MCF 10A (cell line): ENCODE results near the gene SIRPB2. TPM values are rescaled to one million over a fixed set of nuclear protein-coding genes. Genes with fewer than 3 reads are reported as not detected.

Experiments used
- BruUV-seq: library from RNA; stranded (reverse); fragments of 400-500 nt; replicated peaks from 2 replicates; lab custom pipeline; 2021; lab: Mats Ljungman, UMichigan
- CTCF ChIA-PET: fragments of 300-600 bp; sonication (Branson Sonifier 250); formaldehyde crosslinking; extraction: SDS; loops from one replicate; lab custom pipeline; 2021; ENCODE audit warnings: antibody characterized with exemption, inconsistent platforms; lab: Yijun Ruan, JAX
- POLR2A ChIA-PET: fragments of 300-600, 350-650 bp; sonication (Branson Sonifier 250); formaldehyde crosslinking; extraction: SDS; loops from one replicate; lab custom pipeline; 2020; ENCODE audit warnings: antibody characterized with exemption, inconsistent platforms; lab: Yijun Ruan, JAX
- DNase-seq: peaks from one replicate; pipeline ENCODE4 v3.0.0-alpha.2; 2018; ENCODE audit not compliant: unreplicated experiment
- H3K27ac Mint-ChIP-seq: one replicate; pipeline ENCODE4 v1.8.0; 2022; ENCODE audit warnings: mild to moderate bottlenecking, low read depth, mixed read lengths; ENCODE audit not compliant: unreplicated experiment
- H3K27me3 Mint-ChIP-seq: one replicate; pipeline ENCODE4 v1.8.0; 2022; ENCODE audit warnings: mixed read lengths; ENCODE audit not compliant: insufficient read depth, unreplicated experiment
- H3K36me3 Mint-ChIP-seq: one replicate; pipeline ENCODE4 v1.8.0; 2022; ENCODE audit warnings: mild to moderate bottlenecking, moderate library complexity, mixed read lengths; ENCODE audit not compliant: insufficient read depth, unreplicated experiment
- H3K4me1 Mint-ChIP-seq: one replicate; pipeline ENCODE4 v1.8.0; 2022; ENCODE audit warnings: mixed read lengths; ENCODE audit not compliant: insufficient read depth, unreplicated experiment
- H3K4me3 Mint-ChIP-seq: one replicate; pipeline ENCODE4 v1.8.0; 2022; ENCODE audit warnings: mild to moderate bottlenecking, moderate library complexity, mixed read lengths; ENCODE audit not compliant: unreplicated experiment
- H3K9me3 Mint-ChIP-seq: one replicate; pipeline ENCODE4 v1.8.0; 2022; ENCODE audit warnings: mixed read lengths; ENCODE audit not compliant: unreplicated experiment
- intact Hi-C: fragments of 100-400 bp; cut with micrococcal nuclease; formaldehyde crosslinking; loops from 2 replicates; pipeline ENCODE4 v1.14.1; 2022
- total RNA-seq: library from RNA; stranded (reverse); gene quantifications from 2 replicates; pipeline ENCODE4 v1.2.3, GENCODE V29; 2022
- TF ChIP-seq, protein P1 (sequence below): fragments of 200-600 bp; IDR thresholded peaks from one replicate; pipeline ENCODE4 v1.8.0; 2022; ENCODE audit warnings: antibody characterized with exemption, mild to moderate bottlenecking; ENCODE audit not compliant: unreplicated experiment

Gene SIRPB2
- total RNA-seq, 1 experiment from 2014 or later = 1.8 TPM

DNA sequence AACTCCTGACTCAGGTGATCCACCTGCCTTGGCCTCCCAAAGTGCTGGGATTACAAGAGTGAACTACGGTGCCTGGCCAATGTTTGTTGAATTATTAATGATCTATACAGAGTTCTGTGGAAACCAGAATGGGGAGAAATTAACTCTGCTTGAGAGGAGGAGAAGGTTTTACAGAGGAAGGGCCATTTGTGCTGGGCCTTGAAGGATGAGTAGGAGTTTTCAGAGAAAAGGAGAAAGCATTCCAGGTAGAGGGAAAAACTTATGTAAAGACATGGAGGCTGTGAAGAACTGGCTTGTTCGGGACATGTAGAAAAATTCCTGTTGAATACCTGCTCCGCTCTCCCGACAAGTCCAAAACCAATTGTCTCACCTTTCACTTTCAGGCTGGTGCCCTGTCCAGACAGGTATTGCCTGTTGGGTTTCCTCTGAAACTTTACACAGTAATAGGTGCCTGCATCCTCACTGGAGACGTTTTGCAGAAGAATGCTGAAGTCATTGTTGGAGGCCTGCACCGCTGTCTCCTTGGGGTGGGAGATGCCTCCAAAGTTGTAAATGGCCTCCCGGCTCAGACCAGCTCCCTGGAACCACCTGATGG, 13.2 kb downstream of the SIRPB2 start:
- peak overlapping the region; percentile 63 for H3K4me3 Mint-ChIP-seq
- H3K27me3 Mint-ChIP-seq = no peaks in the 10 kb centered on the region
- H3K9me3 Mint-ChIP-seq = no peaks in the 10 kb centered on the region
- intact Hi-C loops = loop anchor here (10.0 kb wide), 1 partner anchor 627 kb away; the partner anchor contains the start of gene STK35
- TF ChIP-seq, protein P1, sequence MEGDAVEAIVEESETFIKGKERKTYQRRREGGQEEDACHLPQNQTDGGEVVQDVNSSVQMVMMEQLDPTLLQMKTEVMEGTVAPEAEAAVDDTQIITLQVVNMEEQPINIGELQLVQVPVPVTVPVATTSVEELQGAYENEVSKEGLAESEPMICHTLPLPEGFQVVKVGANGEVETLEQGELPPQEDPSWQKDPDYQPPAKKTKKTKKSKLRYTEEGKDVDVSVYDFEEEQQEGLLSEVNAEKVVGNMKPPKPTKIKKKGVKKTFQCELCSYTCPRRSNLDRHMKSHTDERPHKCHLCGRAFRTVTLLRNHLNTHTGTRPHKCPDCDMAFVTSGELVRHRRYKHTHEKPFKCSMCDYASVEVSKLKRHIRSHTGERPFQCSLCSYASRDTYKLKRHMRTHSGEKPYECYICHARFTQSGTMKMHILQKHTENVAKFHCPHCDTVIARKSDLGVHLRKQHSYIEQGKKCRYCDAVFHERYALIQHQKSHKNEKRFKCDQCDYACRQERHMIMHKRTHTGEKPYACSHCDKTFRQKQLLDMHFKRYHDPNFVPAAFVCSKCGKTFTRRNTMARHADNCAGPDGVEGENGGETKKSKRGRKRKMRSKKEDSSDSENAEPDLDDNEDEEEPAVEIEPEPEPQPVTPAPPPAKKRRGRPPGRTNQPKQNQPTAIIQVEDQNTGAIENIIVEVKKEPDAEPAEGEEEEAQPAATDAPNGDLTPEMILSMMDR = no peak
- DNase-seq = peak; percentile 53
- POLR2A ChIA-PET = interaction anchor here (0.6 to 8.6 kb wide), 13 partner anchors 9 to 155 kb away, joined by 3 to 122 read pairs (median 6); partner anchors contain the start of genes NSFL1C, SDCBP2 and SIRPB2
- H3K36me3 Mint-ChIP-seq = peaks cover 8% of the 10 kb centered on the region
- BruUV-seq = TSS peak; percentile 81
- H3K4me1 Mint-ChIP-seq = peaks cover 35% of the 10 kb centered on the region
- CTCF ChIA-PET = interaction anchor here (0.6 to 25.4 kb wide), 9 partner anchors 7 to 256 kb away, joined by 3 to 615 read pairs (median 5); partner anchors contain the start of gene NSFL1C
- peak overlapping the region; percentile 85 for H3K27ac Mint-ChIP-seq

DNA sequence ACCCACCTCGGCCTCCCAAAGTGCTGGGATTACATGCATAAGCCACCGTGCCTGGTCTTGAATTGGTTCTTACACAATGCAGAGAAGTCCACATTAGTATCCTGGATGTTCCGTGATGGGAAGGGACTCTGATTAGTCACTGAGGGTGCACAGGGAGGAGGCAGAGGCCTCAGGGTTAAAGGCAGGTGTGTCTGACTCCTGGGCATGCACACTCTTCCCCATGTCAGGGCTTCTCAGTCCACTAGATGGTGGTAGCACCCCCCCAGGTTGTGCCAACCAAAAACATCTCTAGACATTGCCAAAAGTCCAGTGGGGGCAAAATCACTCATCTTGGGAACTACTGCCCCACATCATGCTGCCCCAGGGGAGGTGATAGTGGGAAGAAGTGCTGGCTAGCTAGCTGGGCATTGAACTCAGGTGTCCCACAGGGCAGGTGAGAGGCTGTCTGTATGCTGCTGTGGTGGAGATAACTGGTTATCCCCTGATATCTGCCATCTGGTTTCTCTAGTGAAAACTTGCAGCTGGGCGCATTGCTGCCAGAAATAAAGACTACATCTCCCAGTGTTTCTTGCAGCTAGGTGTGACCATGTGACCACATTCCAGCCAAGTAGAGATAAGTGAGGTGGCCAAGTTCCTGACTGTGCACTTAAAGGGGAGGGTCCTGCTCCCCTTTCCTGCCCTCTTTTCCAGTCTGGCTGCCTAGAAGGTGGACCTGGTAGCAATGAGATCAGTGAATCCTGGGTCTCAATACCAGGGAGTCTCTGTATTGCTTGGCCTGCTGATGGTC, 16.2 kb downstream of the SIRPB2 start:
- POLR2A ChIA-PET = interaction anchor here (0.7 to 8.6 kb wide), 8 partner anchors 8 to 259 kb away, joined by 3 to 122 read pairs (median 18); partner anchors contain the start of genes NSFL1C and SIRPB2
- peaks cover 43% of the 10 kb centered on the region for H3K4me1 Mint-ChIP-seq
- peak overlapping the region; percentile 69 for H3K27ac Mint-ChIP-seq
- no peak overlapping the region for H3K4me3 Mint-ChIP-seq
- CTCF ChIA-PET = interaction anchor here (0.6 to 25.4 kb wide), 10 partner anchors 10 to 1266 kb away, joined by 3 to 615 read pairs (median 4); partner anchors contain the start of gene SIRPB2
- no TSS peak for BruUV-seq
- intact Hi-C loops = loop anchor here (1.0 to 10.0 kb wide), 2 partner anchors 28 to 630 kb away; partner anchors contain the start of gene STK35
- H3K36me3 Mint-ChIP-seq = peaks cover 8% of the 10 kb centered on the region
- no peaks in the 10 kb centered on the region for H3K9me3 Mint-ChIP-seq
- no peaks in the 10 kb centered on the region for H3K27me3 Mint-ChIP-seq
- DNase-seq = peak; percentile 92
- TF ChIP-seq, protein P1 = no peak

DNA sequence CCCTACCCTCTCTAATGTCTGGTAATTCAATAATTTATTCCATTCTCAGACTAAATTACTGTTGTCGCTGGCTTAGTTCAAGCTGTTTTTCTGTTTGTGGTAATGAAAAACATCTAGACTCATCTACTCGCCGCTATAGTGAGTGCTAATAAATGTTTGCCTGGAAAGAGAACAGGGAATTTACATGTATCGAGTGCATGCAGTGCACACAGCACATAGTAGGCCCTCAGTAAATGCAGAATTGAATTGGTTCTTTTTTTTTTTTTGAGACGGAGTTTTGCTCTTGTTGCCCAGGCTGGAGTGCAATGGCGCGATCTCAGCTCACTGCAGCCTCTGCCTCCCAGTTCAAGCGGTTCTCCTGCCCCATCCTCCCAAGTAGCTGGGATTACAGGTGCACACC, 16.9 kb downstream of the SIRPB2 start:
- TF ChIP-seq, protein P1 = no peak
- Mint-ChIP-seq H3K27me3 (no peaks in the 10 kb centered on the region), H3K27ac (peak overlapping the region; percentile 69), H3K36me3 (peaks cover 8% of the 10 kb centered on the region), H3K9me3 (no peaks in the 10 kb centered on the region), H3K4me3 (no peak overlapping the region), H3K4me1 (peaks cover 42% of the 10 kb centered on the region)
- intact Hi-C loops = loop anchor here (10.0 kb wide), 1 partner anchor 630 kb away; the partner anchor contains the start of gene STK35
- no peak for DNase-seq
- CTCF ChIA-PET = interaction anchor here (0.7 to 25.4 kb wide), 7 partner anchors 16 to 245 kb away, joined by 3 to 615 read pairs (median 4); partner anchors contain the start of gene SIRPB2
- POLR2A ChIA-PET = interaction anchor here (0.6 to 8.6 kb wide), 6 partner anchors 8 to 83 kb away, joined by 3 to 122 read pairs (median 43); partner anchors contain the start of genes NSFL1C and SIRPB2
- no TSS peak for BruUV-seq
